Measurements from ENCODE around the gene SCTR. TPM values are rescaled to one million over a fixed set of nuclear protein-coding genes. Genes with fewer than 3 reads are reported as not detected.

The SCTR gene
- total and polyA plus RNA-seq, 2 of the 8 experiments (the other 6 are each of a cell fraction or from before 2014, with no cell fraction given): 0.15 TPM; not detected in 1

DNA sequence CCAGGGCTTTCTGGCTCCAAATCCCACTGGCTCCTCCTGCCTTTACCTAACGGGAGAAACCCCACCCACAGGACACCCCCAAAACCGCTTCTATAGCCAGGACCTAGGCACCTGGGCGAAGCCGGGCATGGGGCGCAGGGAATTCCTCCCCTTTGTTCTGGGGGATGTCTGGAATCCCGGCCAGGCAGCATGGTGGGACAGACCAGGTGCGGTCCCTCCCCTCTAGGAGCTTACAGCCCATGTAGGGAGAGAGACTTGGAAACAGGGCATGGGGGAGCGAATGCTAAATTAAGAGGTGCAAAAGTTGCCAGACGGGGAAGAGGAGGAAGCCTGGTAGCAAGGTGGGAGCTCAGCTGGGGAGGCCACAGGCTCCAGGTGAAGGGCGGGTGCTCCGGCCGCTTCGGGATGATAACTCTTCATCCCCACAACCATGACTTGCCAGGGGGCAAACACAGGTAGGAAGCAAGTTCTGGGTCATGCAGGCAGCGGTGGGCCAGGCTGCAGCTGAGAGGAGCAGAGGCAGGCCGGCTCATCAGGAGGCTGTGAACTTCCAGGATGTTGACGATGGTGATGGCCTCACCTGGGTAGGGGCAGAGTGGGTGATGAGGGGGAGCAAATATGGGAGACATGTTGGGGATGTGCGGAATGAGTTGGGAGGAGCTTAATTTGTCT, 91.3 kb downstream of the SCTR start (continued):
- TF ChIP-seq ATF2 (IDR thresholded peaks at IDR 0.05; ENCODE audit: low read length): no peak
- no peak for TF ChIP-seq POU5F1 (IDR thresholded peaks at IDR 0.05; ENCODE audit: low read depth, low read length)
- TF ChIP-seq JUN (IDR thresholded peaks at IDR 0.05; ENCODE audit: low read depth, low read length): no peak
- TF ChIP-seq GABPA (IDR thresholded peaks at IDR 0.05; ENCODE audit: borderline replicate concordance, insufficient read depth, low read length): no peak
- no peak for TF ChIP-seq RAD21 (IDR thresholded peaks at IDR 0.05 in 1 of 2, conservative IDR thresholded peaks at IDR 0.05 in 1 of 2; ENCODE audit: low read depth in 2 of 2, low read length in 2 of 2)
- TF ChIP-seq CBX5 (IDR thresholded peaks at IDR 0.05; ENCODE audit: low read depth, low read length): no peak
- 0 out of 2 replicates have a peak, but pooled peaks have one; percentile 43 for TF ChIP-seq TCF12 (IDR thresholded peaks at IDR 0.05; ENCODE audit: low read depth, low read length)

Data from H1 (cell line).